Lung (tissue), 12 donors: ENCODE results near the gene MYH14. TPM values are rescaled to one million over a fixed set of nuclear protein-coding genes. Genes with fewer than 3 reads are reported as not detected.
A peak's percentile ranks its signal among the peaks of the same experiment; 100 is the strongest.

Source experiments
- ATAC-seq: fragments of 200-7000 bp; cut with Tn5 transposase; one replicate; pipeline ENCODE4 v1.9.1; 2020; ENCODE audit warnings: moderate number of reproducible peaks; ENCODE audit not compliant: insufficient read depth, low FRiP score
- DNase-seq, 3 donors: peaks; one replicate each; pipeline ENCODE4 v3.0.0-alpha.2; 2013 to 2017
- H3K27ac ChIP-seq, 2 donors: one replicate each; pipeline ENCODE4 v1.5.1; 2013; ENCODE audit warnings: mild to moderate bottlenecking in 2 of 2, moderate library complexity in 2 of 2, control low read depth in 1 of 2, inconsistent platforms in 1 of 2, low read depth in 1 of 2, low read length in 1 of 2
- H3K27me3 ChIP-seq, 3 donors: one replicate each; pipeline ENCODE4 v1.5.1; 2013; ENCODE audit warnings: low read length in 2 of 3; ENCODE audit not compliant: control insufficient read depth in 3 of 3, insufficient read depth in 3 of 3
- H3K36me3 ChIP-seq, 4 donors: one replicate each; pipeline ENCODE4 v1.5.1; 2013; ENCODE audit warnings: low read length in 4 of 4, mild to moderate bottlenecking in 1 of 4, moderate library complexity in 1 of 4; ENCODE audit not compliant: control insufficient read depth in 4 of 4, insufficient read depth in 4 of 4
- H3K4me1 ChIP-seq, 5 donors: one replicate each; pipeline ENCODE4 v1.5.1; 2013; ENCODE audit warnings: low read length in 5 of 5, mild to moderate bottlenecking in 2 of 5, moderate library complexity in 1 of 5; ENCODE audit not compliant: control insufficient read depth in 5 of 5, insufficient read depth in 5 of 5
- H3K4me3 ChIP-seq: one replicate; pipeline ENCODE4 v1.5.1; 2013; ENCODE audit warnings: mild to moderate bottlenecking, control low read depth, moderate library complexity
- H3K9ac ChIP-seq, 2 donors: one replicate each; pipeline ENCODE4 v1.5.1; 2013; ENCODE audit warnings: low read length in 2 of 2, control low read depth in 1 of 2; ENCODE audit not compliant: insufficient read depth in 1 of 2
- H3K9me3 ChIP-seq, 4 donors: one replicate each; pipeline ENCODE4 v1.5.1; 2013; ENCODE audit warnings: low read length in 3 of 4, mild to moderate bottlenecking in 1 of 4, moderate library complexity in 1 of 4; ENCODE audit not compliant: control insufficient read depth in 4 of 4, insufficient read depth in 3 of 4
- WGBS, 2 donors: extraction: QIAGEN DNeasy Blood & Tissue Kit; methylation state at CpG; one replicate each; pipeline ENCODE4 v1.1.7; 2013; 5-methylcytosine and 5-hydroxymethylcytosine counted together
- polyA plus RNA-seq, 2 donors: library from polyadenylated mRNA; stranded (reverse); fragments of 200-250 nt; gene quantifications; one replicate each; pipeline ENCODE4 v1.2.1, GENCODE V29; 2013
- total RNA-seq, 2 donors: library from RNA; depleted of rRNA in 1 of 2; stranded (reverse); fragments of >200 nt in 1 of 2; gene quantifications; one replicate each; pipeline ENCODE4 v1.2.1, GENCODE V29; 2014 to 2021
- TF ChIP-seq, protein P1 (sequence below): IDR thresholded peaks from 2 replicates; pipeline ENCODE4 v1.5.1; 2012; ENCODE audit warnings: mild to moderate bottlenecking; ENCODE audit errors: control extremely low read depth, extremely low read depth
- donor health status: control.
- donor health status: control.
- donor health status: Bipolar disorder and iron deficiency.
- donor health status: healthy.
- donor health status: DM: yes; HTN: yes; CAD: no.

MYH14 gene
- total and polyA plus RNA-seq, 4 donors = 48.3 to 159 (median 98.6) TPM

DNA sequence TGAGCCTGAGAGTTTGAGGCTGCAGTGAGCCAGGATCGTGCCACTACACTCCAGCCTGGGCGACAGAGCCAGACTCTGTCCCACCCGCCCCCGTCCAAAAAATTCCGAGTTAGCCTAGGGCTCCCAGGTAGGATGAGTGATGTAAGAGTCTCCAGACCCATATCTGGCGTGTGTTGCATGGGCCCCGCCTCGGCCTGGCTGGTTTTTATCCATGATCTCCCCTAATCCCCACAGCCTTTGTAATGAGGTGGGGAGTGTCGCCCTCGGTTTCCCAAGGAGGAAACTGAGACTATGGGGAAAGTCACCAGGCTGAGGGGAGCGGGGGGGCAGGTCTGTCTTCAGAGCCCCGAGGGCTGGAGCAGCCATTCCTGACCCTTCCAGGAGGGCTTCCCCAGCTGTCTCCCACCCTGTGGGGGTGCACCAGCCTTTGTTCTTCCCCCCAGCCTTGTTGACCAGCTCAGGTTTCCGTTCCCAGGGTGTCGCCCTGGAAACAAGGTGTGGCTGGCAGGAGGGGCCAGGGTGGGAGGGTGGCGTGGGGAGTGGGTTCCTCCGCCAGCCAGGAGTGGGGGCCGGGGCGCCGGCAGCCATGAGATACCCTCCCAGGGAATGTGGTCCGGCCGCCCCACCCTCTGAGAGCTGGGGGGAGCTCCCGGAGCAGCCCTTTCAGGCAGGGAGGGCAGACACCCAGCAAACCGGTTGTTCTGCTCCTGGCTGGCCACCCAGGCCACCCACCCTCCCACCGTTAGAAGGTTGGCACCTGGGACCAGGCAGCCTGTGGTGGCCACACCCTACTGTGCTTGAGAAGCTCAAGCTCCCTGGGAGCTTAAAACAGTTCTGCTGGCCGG is 11.5 kb downstream of the MYH14 start:
- H3K27ac ChIP-seq = peak overlapping the region in 1 of 2 donors; percentile 86
- peaks cover 0 to 2% (median 0%) of the 10 kb centered on the region in 3 donors for H3K27me3 ChIP-seq
- H3K4me3 ChIP-seq = no peak overlapping the region
- H3K9ac ChIP-seq = peak overlapping the region; percentile 23 to 25
- ATAC-seq (peak; percentile 90), DNase-seq (peak; percentile 74 to 89 (median 89))
- WGBS, 2 donors = 30 to 41% methylated on average over 25 of the region's 25 CpGs
- H3K4me1 ChIP-seq = peaks cover 0 to 11% (median 0%) of the 10 kb centered on the region in 5 donors
- peaks cover 0 to 7% (median 0%) of the 10 kb centered on the region in 4 donors for H3K9me3 ChIP-seq
- TF ChIP-seq, protein P1, sequence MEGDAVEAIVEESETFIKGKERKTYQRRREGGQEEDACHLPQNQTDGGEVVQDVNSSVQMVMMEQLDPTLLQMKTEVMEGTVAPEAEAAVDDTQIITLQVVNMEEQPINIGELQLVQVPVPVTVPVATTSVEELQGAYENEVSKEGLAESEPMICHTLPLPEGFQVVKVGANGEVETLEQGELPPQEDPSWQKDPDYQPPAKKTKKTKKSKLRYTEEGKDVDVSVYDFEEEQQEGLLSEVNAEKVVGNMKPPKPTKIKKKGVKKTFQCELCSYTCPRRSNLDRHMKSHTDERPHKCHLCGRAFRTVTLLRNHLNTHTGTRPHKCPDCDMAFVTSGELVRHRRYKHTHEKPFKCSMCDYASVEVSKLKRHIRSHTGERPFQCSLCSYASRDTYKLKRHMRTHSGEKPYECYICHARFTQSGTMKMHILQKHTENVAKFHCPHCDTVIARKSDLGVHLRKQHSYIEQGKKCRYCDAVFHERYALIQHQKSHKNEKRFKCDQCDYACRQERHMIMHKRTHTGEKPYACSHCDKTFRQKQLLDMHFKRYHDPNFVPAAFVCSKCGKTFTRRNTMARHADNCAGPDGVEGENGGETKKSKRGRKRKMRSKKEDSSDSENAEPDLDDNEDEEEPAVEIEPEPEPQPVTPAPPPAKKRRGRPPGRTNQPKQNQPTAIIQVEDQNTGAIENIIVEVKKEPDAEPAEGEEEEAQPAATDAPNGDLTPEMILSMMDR = no peak
- H3K36me3 ChIP-seq = peaks cover 0 to 17% (median 10%) of the 10 kb centered on the region in 4 donors

DNA sequence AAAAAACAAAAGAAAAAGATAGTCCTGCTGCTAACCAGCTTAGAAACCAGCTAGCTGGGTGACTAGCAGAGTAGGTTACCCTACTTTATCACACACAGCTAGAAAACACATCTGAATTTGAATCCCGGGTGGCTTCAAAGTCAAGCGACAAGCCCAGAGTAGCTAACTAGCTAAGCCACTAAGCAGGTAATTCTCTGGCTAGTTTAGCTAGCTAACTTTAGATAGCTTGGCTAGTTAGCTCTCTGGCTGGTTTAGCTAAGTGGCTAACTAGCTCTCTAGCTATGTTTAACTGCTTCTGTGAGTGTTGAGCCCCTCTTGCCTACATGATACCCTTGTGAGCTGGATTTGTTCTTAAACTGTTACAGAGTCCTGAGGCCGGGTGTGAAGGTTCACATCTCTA is 12.4 kb downstream of the MYH14 start:
- Histone ChIP-seq H3K4me3 (no peak overlapping the region), H3K27me3 (peaks cover 0 to 2% (median 0%) of the 10 kb centered on the region in 3 donors), H3K4me1 (peaks cover 0 to 11% (median 0%) of the 10 kb centered on the region in 5 donors), H3K36me3 (peaks cover 0 to 15% (median 6%) of the 10 kb centered on the region in 4 donors), H3K9me3 (peaks cover 0 to 4% (median 0%) of the 10 kb centered on the region in 4 donors), H3K27ac (peak overlapping the region in 1 of 2 donors; percentile 86), H3K9ac (no peak overlapping the region)
- 85 to 95% methylated on average over 3 of the region's 3 CpGs for WGBS, 2 donors
- TF ChIP-seq, protein P1 = no peak
- DNase-seq = no peak
- no peak for ATAC-seq

DNA sequence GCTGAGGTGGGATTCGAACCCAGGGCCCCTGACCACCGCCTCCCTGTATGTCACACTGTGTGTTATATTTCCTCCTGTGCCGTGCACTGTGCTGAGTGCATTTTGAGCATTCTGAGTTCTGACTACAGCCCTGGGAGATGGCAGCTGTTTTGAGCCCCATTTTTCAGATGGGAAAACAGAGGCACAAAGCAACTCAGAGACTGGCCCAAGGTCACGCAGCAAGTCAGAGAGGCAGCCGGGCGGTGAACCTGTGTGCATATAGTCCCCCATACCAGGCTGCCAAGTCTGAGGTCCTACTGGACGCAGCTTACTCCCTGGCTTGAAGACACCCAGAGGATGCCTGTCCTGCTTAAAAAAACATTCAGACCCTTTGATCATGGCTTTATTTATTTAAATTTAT is 17.7 kb downstream of the MYH14 start:
- 84 to 86% methylated on average over 7 of the region's 7 CpGs for WGBS, 2 donors
- no peak for ATAC-seq
- TF ChIP-seq, protein P1 = no peak
- peaks cover 4 to 27% (median 13%) of the 10 kb centered on the region in 4 donors for H3K36me3 ChIP-seq
- no peak for DNase-seq
- no peaks in the 10 kb centered on the region for H3K27me3 ChIP-seq
- no peak overlapping the region for H3K9ac ChIP-seq
- no peaks in the 10 kb centered on the region for H3K4me1 ChIP-seq
- H3K4me3 ChIP-seq = no peak overlapping the region
- peaks cover 0 to 9% (median 2%) of the 10 kb centered on the region in 4 donors for H3K9me3 ChIP-seq
- no peak overlapping the region for H3K27ac ChIP-seq
